HUES64 (cell line): Measurements from ENCODE around the gene CTNND2.

Experiments
- H3K27ac ChIP-seq: 2 replicates; pipeline ENCODE4 v1.7.0; 2013; ENCODE audit warnings: low read depth, low read length, inconsistent platforms
- H3K27me3 ChIP-seq: 2 replicates; pipeline ENCODE4 v1.6.1; 2013; ENCODE audit warnings: mild to moderate bottlenecking, low read length; ENCODE audit not compliant: insufficient read depth
- H3K36me3 ChIP-seq: 2 replicates; pipeline ENCODE4 v1.6.1; 2013; ENCODE audit warnings: mild to moderate bottlenecking, low read length; ENCODE audit not compliant: insufficient read depth
- H3K4me1 ChIP-seq: 2 replicates; pipeline ENCODE4 v1.6.1; 2013; ENCODE audit warnings: mild to moderate bottlenecking, low read length, moderate library complexity; ENCODE audit not compliant: insufficient read depth
- H3K4me3 ChIP-seq: 2 replicates; pipeline ENCODE4 v1.5.1; 2013; ENCODE audit warnings: mild to moderate bottlenecking, low read length, moderate library complexity
- H3K9ac ChIP-seq: 2 replicates; pipeline ENCODE4 v1.6.1; 2013; ENCODE audit warnings: mild to moderate bottlenecking, low read depth, low read length
- H3K9me3 ChIP-seq: 2 replicates; pipeline ENCODE4 v1.6.1; 2013; ENCODE audit warnings: low read depth, low read length; ENCODE audit not compliant: insufficient read depth
- WGBS: fragments of 150-250, 120-280 bp; methylation state at CpG from one replicate; pipeline ENCODE4 v1.1.7; 2013; ENCODE audit warnings: missing lambda C conversion rate; 5-methylcytosine and 5-hydroxymethylcytosine counted together

The CTNND2 gene

GRCh38 chr5:11504065-11504885, 400.0 kb downstream of the CTNND2 start:
- H3K27ac ChIP-seq = no peak overlapping the region
- peaks cover 10% of the 10 kb centered on the region; the same call in 1 of the 2 replicates for H3K4me1 ChIP-seq
- H3K27me3 ChIP-seq = no peaks in the 10 kb centered on the region
- H3K36me3 ChIP-seq = no peaks in the 10 kb centered on the region
- H3K9ac ChIP-seq = no peak overlapping the region
- no peaks in the 10 kb centered on the region for H3K9me3 ChIP-seq
- 95% methylated on average over 12 of the region's 12 CpGs for WGBS
- H3K4me3 ChIP-seq = no peak overlapping the region

- Histone ChIP-seq H3K36me3 (no peaks in the 10 kb centered on the region), H3K27me3 (no peaks in the 10 kb centered on the region), H3K9me3 (no peaks in the 10 kb centered on the region), H3K4me3 (no peak overlapping the region), H3K4me1 (peaks cover 10% of the 10 kb centered on the region; the same call in 1 of the 2 replicates), H3K9ac (no peak overlapping the region), H3K27ac (no peak overlapping the region)
- 95% methylated on average over 2 of the region's 2 CpGs for WGBS
Observed at GRCh38 chr5:11502783-11503182, 401.5 kb downstream of the CTNND2 start.

- H3K4me3 ChIP-seq = no peak overlapping the region
- H3K4me1 ChIP-seq = no peaks in the 10 kb centered on the region
- WGBS = 96% methylated on average over 1 of the region's 1 CpG
- no peak overlapping the region for H3K9ac ChIP-seq
- H3K27me3 ChIP-seq = no peaks in the 10 kb centered on the region
- H3K9me3 ChIP-seq = no peaks in the 10 kb centered on the region
- no peak overlapping the region for H3K27ac ChIP-seq
- no peaks in the 10 kb centered on the region for H3K36me3 ChIP-seq
Observed at GRCh38 chr5:11497651-11498050, 406.6 kb downstream of the CTNND2 start.

GRCh38 chr5:11496137-11496719, 408.0 kb downstream of the CTNND2 start:
- H3K4me1 ChIP-seq = no peaks in the 10 kb centered on the region
- no peak overlapping the region for H3K9ac ChIP-seq
- no peaks in the 10 kb centered on the region for H3K27me3 ChIP-seq
- H3K36me3 ChIP-seq = no peaks in the 10 kb centered on the region
- WGBS = 88% methylated on average over 1 of the region's 1 CpG
- H3K27ac ChIP-seq = no peak overlapping the region
- no peaks in the 10 kb centered on the region for H3K9me3 ChIP-seq
- no peak overlapping the region for H3K4me3 ChIP-seq

- H3K9me3 ChIP-seq = no peaks in the 10 kb centered on the region
- no peaks in the 10 kb centered on the region for H3K4me1 ChIP-seq
- H3K36me3 ChIP-seq = no peaks in the 10 kb centered on the region
- no peak overlapping the region for H3K9ac ChIP-seq
- no peaks in the 10 kb centered on the region for H3K27me3 ChIP-seq
- WGBS = 100% methylated on average over 1 of the region's 3 CpGs
- H3K4me3 ChIP-seq = no peak overlapping the region
- H3K27ac ChIP-seq = no peak overlapping the region
Observed at GRCh38 chr5:11494340-11494739, 409.9 kb downstream of the CTNND2 start.

GRCh38 chr5:11491404-11492075, 412.7 kb downstream of the CTNND2 start:
- Histone ChIP-seq H3K27me3 (no peaks in the 10 kb centered on the region), H3K4me3 (no peak overlapping the region), H3K27ac (no peak overlapping the region), H3K4me1 (no peaks in the 10 kb centered on the region), H3K9ac (no peak overlapping the region), H3K9me3 (no peaks in the 10 kb centered on the region), H3K36me3 (no peaks in the 10 kb centered on the region)
- WGBS = 90% methylated on average over 7 of the region's 7 CpGs

- H3K27me3 ChIP-seq = no peaks in the 10 kb centered on the region
- no peaks in the 10 kb centered on the region for H3K36me3 ChIP-seq
- no peaks in the 10 kb centered on the region for H3K9me3 ChIP-seq
- H3K27ac ChIP-seq = no peak overlapping the region
- WGBS = 94% methylated on average over 5 of the region's 5 CpGs
- no peak overlapping the region for H3K4me3 ChIP-seq
- no peak overlapping the region for H3K9ac ChIP-seq
- H3K4me1 ChIP-seq = no peaks in the 10 kb centered on the region
Observed at GRCh38 chr5:11483630-11484029, 420.6 kb downstream of the CTNND2 start.

- Histone ChIP-seq H3K27me3 (no peaks in the 10 kb centered on the region), H3K27ac (no peak overlapping the region), H3K9me3 (no peaks in the 10 kb centered on the region), H3K9ac (no peak overlapping the region), H3K36me3 (no peaks in the 10 kb centered on the region), H3K4me3 (no peak overlapping the region), H3K4me1 (no peaks in the 10 kb centered on the region)
- WGBS = 95% methylated on average over 4 of the region's 4 CpGs
Observed at GRCh38 chr5:11482011-11482410, 422.2 kb downstream of the CTNND2 start.

- Histone ChIP-seq H3K9me3 (no peaks in the 10 kb centered on the region), H3K9ac (no peak overlapping the region), H3K36me3 (no peaks in the 10 kb centered on the region), H3K4me1 (no peaks in the 10 kb centered on the region), H3K27me3 (no peaks in the 10 kb centered on the region), H3K27ac (no peak overlapping the region), H3K4me3 (no peak overlapping the region)
- WGBS = 94% methylated on average over 2 of the region's 3 CpGs
Observed at GRCh38 chr5:11477786-11478185, 426.5 kb downstream of the CTNND2 start.

GRCh38 chr5:11476866-11477265, 427.4 kb downstream of the CTNND2 start:
- Histone ChIP-seq H3K9ac (no peak overlapping the region), H3K9me3 (no peaks in the 10 kb centered on the region), H3K4me3 (no peak overlapping the region), H3K36me3 (no peaks in the 10 kb centered on the region), H3K27me3 (no peaks in the 10 kb centered on the region), H3K4me1 (no peaks in the 10 kb centered on the region), H3K27ac (no peak overlapping the region)
- 82% methylated on average over 2 of the region's 2 CpGs for WGBS

- no peaks in the 10 kb centered on the region for H3K9me3 ChIP-seq
- H3K27me3 ChIP-seq = no peaks in the 10 kb centered on the region
- 91% methylated on average over 6 of the region's 6 CpGs for WGBS
- no peaks in the 10 kb centered on the region for H3K4me1 ChIP-seq
- no peak overlapping the region for H3K27ac ChIP-seq
- no peak overlapping the region for H3K4me3 ChIP-seq
- no peak overlapping the region for H3K9ac ChIP-seq
- no peaks in the 10 kb centered on the region for H3K36me3 ChIP-seq
Observed at GRCh38 chr5:11468334-11469039, 435.8 kb downstream of the CTNND2 start.
